ENCODE measurements around the gene OSBPL10. TPM values are rescaled to one million over a fixed set of nuclear protein-coding genes. Genes with fewer than 3 reads are reported as not detected.
"Not testable (repeated sequence)": the region's sequence is repeated elsewhere in the genome, so short reads cannot be mapped to it uniquely, and the experiment has no call there.

OSBPL10 gene
- total and polyA plus RNA-seq, 3 donors from 2014 or later, result 113 to 175 (median 160) TPM

- no peaks in the 10 kb centered on the region for H3K27me3 ChIP-seq
- no peak overlapping the region for H3K27ac ChIP-seq
- H3K9me3 ChIP-seq, result no peaks in the 10 kb centered on the region
- intact Hi-C loops (cut with DNase I; ENCODE audit: low total_unique reads), result no loop called here
- 93% methylated on average over 2 of the region's 2 CpGs for WGBS, 2 donors
- H3K4me3 ChIP-seq, result no peak overlapping the region
- DNase-seq, result no peak
- TF ChIP-seq, protein P1, sequence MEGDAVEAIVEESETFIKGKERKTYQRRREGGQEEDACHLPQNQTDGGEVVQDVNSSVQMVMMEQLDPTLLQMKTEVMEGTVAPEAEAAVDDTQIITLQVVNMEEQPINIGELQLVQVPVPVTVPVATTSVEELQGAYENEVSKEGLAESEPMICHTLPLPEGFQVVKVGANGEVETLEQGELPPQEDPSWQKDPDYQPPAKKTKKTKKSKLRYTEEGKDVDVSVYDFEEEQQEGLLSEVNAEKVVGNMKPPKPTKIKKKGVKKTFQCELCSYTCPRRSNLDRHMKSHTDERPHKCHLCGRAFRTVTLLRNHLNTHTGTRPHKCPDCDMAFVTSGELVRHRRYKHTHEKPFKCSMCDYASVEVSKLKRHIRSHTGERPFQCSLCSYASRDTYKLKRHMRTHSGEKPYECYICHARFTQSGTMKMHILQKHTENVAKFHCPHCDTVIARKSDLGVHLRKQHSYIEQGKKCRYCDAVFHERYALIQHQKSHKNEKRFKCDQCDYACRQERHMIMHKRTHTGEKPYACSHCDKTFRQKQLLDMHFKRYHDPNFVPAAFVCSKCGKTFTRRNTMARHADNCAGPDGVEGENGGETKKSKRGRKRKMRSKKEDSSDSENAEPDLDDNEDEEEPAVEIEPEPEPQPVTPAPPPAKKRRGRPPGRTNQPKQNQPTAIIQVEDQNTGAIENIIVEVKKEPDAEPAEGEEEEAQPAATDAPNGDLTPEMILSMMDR (IDR thresholded peaks at IDR 0.05), result no peak
- TF ChIP-seq POLR2A (IDR thresholded peaks at IDR 0.05), result no peak
- no peaks in the 10 kb centered on the region for H3K36me3 ChIP-seq (ENCODE audit: low read depth, missing control alignments)
- no peaks in the 10 kb centered on the region for H3K4me1 ChIP-seq
Observed at GRCh38 chr3:31862666-31863279, 118.3 kb downstream of the OSBPL10 start.

DNA sequence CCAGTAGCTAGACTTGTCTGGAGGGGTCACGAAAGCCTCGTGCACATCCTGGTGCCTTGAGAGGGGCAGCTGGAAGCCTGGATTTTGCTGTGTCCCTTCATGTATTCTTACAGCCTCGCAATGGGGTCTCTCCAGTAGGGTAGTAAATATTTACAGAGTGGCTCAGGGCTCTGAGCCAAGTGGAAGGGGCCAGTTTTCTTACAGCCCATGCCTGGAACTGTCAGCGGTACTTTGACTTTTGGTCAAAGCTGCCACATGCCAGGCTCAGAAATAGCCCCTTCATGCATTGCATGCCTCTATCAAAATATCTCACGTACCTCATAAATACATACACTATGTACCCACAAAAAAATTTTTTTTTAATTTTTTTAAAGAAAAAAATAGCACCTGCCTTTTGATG, 119.2 kb downstream of the OSBPL10 start:
- Histone ChIP-seq H3K4me3 (no peak overlapping the region), H3K27me3 (no peaks in the 10 kb centered on the region), H3K27ac (no peak overlapping the region), H3K9me3 (no peaks in the 10 kb centered on the region), H3K4me1 (peaks cover 3% of the 10 kb centered on the region), H3K36me3 (ENCODE audit: low read depth, missing control alignments) (no peaks in the 10 kb centered on the region)
- TF ChIP-seq, protein P1 (IDR thresholded peaks at IDR 0.05), result no peak
- no peak for TF ChIP-seq POLR2A (IDR thresholded peaks at IDR 0.05)
- intact Hi-C loops (cut with DNase I; ENCODE audit: low total_unique reads), result no loop called here
- no peak for DNase-seq
- 86 to 94% methylated on average over 5 of the region's 5 CpGs for WGBS, 2 donors

GRCh38 chr3:31860642-31861041, 120.4 kb downstream of the OSBPL10 start:
- 96 to 97% methylated on average over 4 of the region's 4 CpGs for WGBS, 2 donors
- H3K4me1 ChIP-seq; H3K4me3 ChIP-seq; H3K27ac ChIP-seq; H3K9me3 ChIP-seq; H3K36me3 ChIP-seq (ENCODE audit: low read depth, missing control alignments); intact Hi-C loops (cut with DNase I; ENCODE audit: low total_unique reads); H3K27me3 ChIP-seq; DNase-seq: not testable (repeated sequence)

GRCh38 chr3:31859245-31859644, 121.8 kb downstream of the OSBPL10 start:
- no peaks in the 10 kb centered on the region for H3K27me3 ChIP-seq
- 96 to 98% methylated on average over 6 of the region's 6 CpGs for WGBS, 2 donors
- H3K4me3 ChIP-seq, result no peak overlapping the region
- no peak for DNase-seq
- H3K36me3 ChIP-seq (ENCODE audit: low read depth, missing control alignments), result no peaks in the 10 kb centered on the region
- TF ChIP-seq POLR2A (IDR thresholded peaks at IDR 0.05), result no peak
- TF ChIP-seq, protein P1 (IDR thresholded peaks at IDR 0.05), result no peak
- no peak overlapping the region for H3K27ac ChIP-seq
- intact Hi-C loops (cut with DNase I; ENCODE audit: low total_unique reads), result no loop called here
- H3K9me3 ChIP-seq, result no peaks in the 10 kb centered on the region
- peaks cover 3% of the 10 kb centered on the region for H3K4me1 ChIP-seq

DNA sequence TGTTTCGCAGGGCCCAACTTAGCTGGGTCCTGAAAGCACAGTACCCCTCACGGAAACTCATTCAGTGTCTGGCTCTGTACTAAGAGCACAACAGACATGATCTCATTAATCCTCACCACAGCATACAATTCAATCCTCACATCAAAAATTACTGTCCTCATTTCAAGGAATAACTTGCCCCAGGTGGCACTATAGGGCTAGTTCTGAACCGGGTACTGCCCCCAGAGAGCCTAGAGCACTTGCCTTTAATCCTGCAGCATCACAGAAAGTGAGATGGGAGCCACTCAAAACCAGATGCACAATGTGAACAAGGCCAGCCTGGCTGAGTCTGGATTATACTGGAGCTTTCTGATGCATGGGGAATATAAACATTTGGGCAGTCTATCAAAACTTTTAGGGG, 122.6 kb downstream of the OSBPL10 start:
- Histone ChIP-seq H3K4me1 (peaks cover 3% of the 10 kb centered on the region), H3K9me3 (no peaks in the 10 kb centered on the region), H3K4me3 (no peak overlapping the region), H3K27ac (no peak overlapping the region), H3K36me3 (ENCODE audit: low read depth, missing control alignments) (no peaks in the 10 kb centered on the region), H3K27me3 (no peaks in the 10 kb centered on the region)
- 87 to 90% methylated on average over 3 of the region's 3 CpGs for WGBS, 2 donors
- intact Hi-C loops (cut with DNase I; ENCODE audit: low total_unique reads), result no loop called here
- TF ChIP-seq, protein P1 (IDR thresholded peaks at IDR 0.05), result no peak
- no peak for TF ChIP-seq POLR2A (IDR thresholded peaks at IDR 0.05)
- DNase-seq, result no peak
